ENCODE data around the gene KAZN.

KAZN gene

DNA sequence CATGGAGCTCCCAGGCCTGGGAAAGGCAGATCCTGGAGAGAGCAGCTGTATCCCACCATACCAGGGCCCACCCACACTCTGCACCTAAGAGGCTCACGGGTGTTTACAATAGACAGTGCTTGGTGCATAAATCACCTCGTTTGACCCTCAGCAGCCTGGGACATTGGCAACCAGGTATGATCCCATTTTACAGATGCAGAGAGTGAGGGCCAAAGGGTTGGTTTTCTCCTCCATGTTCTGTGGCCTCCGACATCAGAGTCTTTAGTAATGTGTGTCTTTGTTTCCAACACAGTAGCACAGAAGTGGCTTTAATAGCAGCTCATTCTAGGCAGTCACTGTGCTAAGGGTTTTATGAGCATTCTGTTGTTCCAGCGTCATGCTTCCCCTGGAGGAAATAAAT, 176.5 kb downstream of the KAZN start:
- intact Hi-C loops (cut with micrococcal nuclease): no loop called here
- peaks cover 49% of the 10 kb centered on the region for H3K4me1 Mint-ChIP-seq (ENCODE audit: low read depth)
- no peak overlapping the region for H3K4me3 Mint-ChIP-seq
- H3K27ac Mint-ChIP-seq: no peak overlapping the region
- no peaks in the 10 kb centered on the region for H3K36me3 Mint-ChIP-seq (ENCODE audit: low read depth)
- H3K27me3 Mint-ChIP-seq: no peaks in the 10 kb centered on the region
- no peaks in the 10 kb centered on the region for H3K9me3 Mint-ChIP-seq

DNA sequence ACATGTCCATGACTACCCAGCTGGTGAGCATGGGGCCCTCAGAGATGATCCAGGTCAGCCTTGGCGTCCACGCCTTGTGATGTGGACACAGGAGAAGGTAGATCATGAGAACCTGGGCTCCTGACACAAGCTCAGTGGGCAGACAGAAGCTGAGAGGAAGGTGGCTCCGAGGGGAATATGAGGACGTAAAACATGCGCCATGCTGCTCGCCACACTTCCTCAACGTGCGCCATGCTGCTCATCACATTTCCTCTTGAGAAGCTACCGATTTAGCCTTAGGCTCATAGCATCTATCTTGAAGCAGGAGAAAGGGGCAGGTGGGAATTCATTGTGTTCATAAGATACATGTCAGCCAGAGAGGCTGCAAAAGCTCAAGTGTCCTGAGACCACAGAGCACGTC, 176.9 kb downstream of the KAZN start:
- intact Hi-C loops (cut with micrococcal nuclease): no loop called here
- peaks cover 54% of the 10 kb centered on the region for H3K4me1 Mint-ChIP-seq (ENCODE audit: low read depth)
- H3K9me3 Mint-ChIP-seq: no peaks in the 10 kb centered on the region
- no peaks in the 10 kb centered on the region for H3K27me3 Mint-ChIP-seq
- no peak overlapping the region for H3K27ac Mint-ChIP-seq
- H3K4me3 Mint-ChIP-seq: no peak overlapping the region
- no peaks in the 10 kb centered on the region for H3K36me3 Mint-ChIP-seq (ENCODE audit: low read depth)

DNA sequence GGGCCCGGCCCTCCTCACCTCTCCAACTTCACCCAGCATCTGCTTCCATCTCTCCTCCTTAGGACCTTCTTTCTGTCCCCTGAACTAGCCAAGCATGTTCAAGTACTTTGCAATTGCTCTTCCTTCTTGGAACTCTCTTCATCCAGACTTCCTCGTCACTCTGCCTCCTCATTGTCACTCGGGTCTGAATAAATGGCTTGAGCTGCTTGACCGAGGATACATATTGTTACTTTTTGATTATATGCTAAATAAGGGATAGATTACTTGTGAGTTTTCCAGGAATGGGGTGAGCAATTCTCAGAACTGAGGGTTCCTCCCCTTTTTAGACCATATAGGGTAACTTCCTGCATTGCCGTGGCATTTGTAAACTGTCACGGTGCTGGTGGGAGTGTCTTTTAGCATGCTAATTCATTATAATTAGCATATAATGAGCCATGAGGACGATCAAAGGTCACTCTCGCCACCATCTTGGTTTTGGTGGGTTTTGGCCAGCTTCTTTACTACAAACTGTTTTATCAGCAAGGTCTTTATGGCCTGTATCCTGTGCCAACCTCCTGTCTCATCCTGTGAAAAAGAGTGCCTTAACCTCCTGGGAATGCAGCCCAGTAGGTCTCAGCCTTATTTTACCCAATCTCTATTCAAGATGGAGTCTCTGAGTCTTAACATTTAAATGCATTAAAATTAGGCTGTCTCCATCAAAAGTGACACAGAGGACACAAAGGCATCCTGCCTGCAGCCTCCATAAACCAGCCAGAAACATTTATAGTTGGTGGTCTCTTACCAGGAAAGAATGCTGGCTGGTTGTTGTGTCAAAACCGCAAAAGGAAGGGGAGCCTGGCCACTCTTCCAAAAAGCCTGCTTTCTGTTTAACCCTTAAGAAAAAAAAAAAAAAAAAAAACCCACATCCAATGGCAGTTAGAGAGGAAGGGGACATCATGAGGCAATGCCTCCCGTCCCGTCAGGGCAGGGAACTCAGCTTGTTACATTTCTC, 179.3 kb downstream of the KAZN start:
- H3K27me3 Mint-ChIP-seq: no peaks in the 10 kb centered on the region
- H3K9me3 Mint-ChIP-seq: no peaks in the 10 kb centered on the region
- peak overlapping the region; percentile 33 for H3K27ac Mint-ChIP-seq
- no peaks in the 10 kb centered on the region for H3K36me3 Mint-ChIP-seq (ENCODE audit: low read depth)
- H3K4me1 Mint-ChIP-seq (ENCODE audit: low read depth): peaks cover 60% of the 10 kb centered on the region
- intact Hi-C loops (cut with micrococcal nuclease): loop anchor here (2.0 kb wide), 1 partner anchor 249 kb away; no protein-coding TSS in a partner anchor
- H3K4me3 Mint-ChIP-seq: no peak overlapping the region

DNA sequence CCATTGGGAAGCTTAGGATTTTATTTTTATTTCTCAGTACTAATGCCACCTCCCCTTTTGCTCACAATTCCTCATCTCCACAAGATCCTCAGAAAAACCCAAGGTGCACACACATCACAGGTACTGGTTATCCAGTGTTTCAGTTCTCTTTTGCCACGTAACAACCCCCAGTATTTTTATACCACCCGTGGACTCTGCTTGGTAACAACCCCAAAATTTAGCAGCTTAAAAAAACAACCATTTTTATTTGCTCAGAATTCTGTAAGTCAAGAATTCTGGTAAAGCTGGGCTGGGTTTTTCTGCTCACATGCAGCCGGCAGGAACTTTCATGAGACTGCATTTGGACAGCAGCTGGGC, 180.0 kb downstream of the KAZN start:
- H3K4me3 Mint-ChIP-seq: no peak overlapping the region
- intact Hi-C loops (cut with micrococcal nuclease): loop anchor here (2.0 kb wide), 1 partner anchor 248 kb away; no protein-coding TSS in a partner anchor
- no peak overlapping the region for H3K27ac Mint-ChIP-seq
- H3K27me3 Mint-ChIP-seq: no peaks in the 10 kb centered on the region
- H3K9me3 Mint-ChIP-seq: no peaks in the 10 kb centered on the region
- H3K36me3 Mint-ChIP-seq (ENCODE audit: low read depth): no peaks in the 10 kb centered on the region
- peaks cover 54% of the 10 kb centered on the region for H3K4me1 Mint-ChIP-seq (ENCODE audit: low read depth)

DNA sequence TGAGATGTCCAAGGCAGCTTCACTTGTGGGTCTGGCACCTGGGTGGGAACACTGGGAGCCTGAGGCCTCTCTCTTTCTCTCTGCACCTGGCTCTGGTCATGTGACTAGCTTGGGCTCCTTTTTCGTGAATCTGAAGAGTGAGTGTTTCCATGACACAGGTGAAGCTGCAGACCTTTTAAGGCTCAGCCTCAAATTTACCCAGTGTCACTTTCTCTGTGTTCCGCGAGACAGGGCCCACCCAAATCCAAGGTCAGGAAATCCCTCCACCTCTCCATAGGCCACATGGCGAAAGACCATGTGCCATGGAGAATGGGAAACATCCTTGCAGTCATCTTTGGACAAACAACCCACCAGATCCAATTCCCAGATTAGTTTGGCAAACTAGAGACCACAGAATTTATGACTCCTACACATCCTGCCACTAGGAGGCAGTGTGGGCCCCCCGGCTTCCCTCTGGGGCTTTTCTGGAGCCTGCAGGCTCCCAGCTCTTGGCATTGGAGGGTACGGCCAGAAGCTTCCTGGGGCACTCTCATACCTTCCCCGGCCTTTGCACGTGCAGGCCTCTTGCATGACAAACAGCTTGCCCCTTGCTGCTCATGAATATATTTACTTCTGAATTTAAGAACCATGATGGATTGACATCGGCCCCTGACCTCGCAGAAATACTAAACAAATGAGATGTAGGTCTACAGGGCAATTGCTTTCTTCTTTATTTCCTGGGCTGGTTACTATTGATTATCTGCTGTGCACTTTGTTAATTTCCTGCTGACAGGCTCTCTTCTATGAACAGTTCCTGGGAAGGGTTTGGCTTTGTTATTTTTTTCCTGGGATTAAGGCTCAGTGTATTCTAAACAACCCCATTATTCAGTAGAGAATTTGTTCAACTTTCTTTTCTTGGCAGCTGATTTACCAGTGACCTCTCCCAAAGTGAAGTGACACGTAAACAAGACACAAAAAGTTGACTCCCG, 180.7 kb downstream of the KAZN start:
- Mint-ChIP-seq H3K27ac (no peak overlapping the region), H3K36me3 (ENCODE audit: low read depth) (no peaks in the 10 kb centered on the region), H3K4me3 (no peak overlapping the region), H3K27me3 (no peaks in the 10 kb centered on the region), H3K4me1 (ENCODE audit: low read depth) (peaks cover 48% of the 10 kb centered on the region), H3K9me3 (no peaks in the 10 kb centered on the region)
- intact Hi-C loops (cut with micrococcal nuclease): loop anchor here (2.0 kb wide), 1 partner anchor 248 kb away; no protein-coding TSS in a partner anchor

DNA sequence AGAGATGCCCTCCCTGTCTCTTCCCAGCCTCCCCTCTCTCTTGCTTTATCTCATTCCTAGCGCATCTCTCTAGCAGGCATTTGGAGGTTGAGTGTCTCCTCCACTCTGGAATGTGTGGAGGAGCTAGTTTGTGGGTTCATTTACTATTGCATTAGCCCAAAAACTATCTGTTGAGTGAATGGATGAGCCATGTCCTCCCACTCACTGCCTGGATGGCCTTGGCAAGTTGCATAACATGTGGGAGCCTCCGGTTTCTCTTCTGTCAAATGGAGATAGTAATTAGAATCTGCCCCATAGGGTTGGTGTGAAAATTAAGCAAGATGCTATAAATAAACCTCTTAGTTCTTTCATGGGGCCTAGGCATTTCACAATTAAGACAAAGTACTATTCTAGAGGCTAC, 181.8 kb downstream of the KAZN start:
- no peak overlapping the region for H3K27ac Mint-ChIP-seq
- intact Hi-C loops (cut with micrococcal nuclease): no loop called here
- H3K4me1 Mint-ChIP-seq (ENCODE audit: low read depth): peaks cover 45% of the 10 kb centered on the region

DNA sequence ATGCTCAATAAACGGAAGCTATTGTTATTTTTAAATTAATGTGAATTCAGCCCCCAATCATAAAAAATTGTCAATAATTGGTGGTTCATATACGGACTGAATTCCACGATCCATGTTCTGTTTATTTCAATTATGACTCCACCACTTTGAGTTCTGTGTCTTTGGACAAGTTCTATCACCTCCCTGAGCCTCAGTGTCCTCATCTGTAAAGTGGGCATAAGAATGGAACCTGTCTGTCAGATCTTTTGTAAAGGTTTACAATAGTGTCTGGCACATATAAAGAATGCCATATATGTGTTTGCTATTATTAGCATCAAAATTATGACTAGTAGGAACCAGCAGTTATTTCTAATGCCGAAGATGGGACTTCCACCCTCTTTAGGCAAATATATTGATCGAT, 183.3 kb downstream of the KAZN start:
- no peak overlapping the region for H3K27ac Mint-ChIP-seq

More for the DNA sequence above, 181.8 kb downstream of the KAZN start:
- no peaks in the 10 kb centered on the region for H3K36me3 Mint-ChIP-seq (ENCODE audit: low read depth)
- no peak overlapping the region for H3K4me3 Mint-ChIP-seq
- H3K27me3 Mint-ChIP-seq: no peaks in the 10 kb centered on the region
- no peaks in the 10 kb centered on the region for H3K9me3 Mint-ChIP-seq

DNA sequence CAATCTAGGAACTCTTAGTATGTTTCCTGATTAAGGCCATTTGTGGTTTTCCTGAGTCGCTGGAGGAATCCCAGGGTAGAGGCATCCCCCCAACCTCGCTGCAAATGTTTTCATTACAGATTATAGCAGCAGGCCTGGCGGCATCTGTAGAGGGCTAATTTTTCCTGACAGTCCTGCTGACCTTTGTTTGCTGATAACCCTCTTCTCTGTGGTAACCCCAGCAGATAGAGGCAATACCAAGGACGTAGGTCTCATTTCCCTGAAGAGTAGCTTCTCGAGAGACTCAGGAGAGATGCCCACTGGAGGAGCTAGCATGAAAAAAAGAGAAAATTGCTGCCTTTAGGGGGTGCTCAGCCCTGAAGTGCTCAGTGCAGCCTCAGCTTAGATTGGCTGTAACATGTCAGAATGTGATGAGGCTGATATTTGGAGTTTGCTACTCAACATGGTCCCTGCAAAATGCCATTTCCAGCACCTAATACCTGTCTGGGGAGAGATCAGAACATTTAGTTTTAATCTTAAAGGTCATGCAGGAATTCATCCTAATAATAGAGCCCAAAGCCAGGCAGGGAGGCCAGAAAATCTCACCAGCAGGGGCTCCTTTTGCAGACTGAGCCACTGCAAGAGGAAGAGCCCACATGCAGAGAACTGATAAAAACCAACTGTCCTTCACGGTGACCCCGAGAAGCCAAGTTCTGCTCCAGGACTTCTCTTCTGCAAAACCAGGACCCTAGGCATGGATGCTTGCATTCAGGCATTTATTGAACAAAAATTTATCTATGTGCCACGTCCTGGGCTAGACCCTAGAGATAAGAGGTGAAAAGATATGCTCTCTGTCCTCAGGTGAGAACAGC, 184.5 kb downstream of the KAZN start:
- Mint-ChIP-seq H3K27ac (no peak overlapping the region), H3K4me1 (ENCODE audit: low read depth) (peaks cover 31% of the 10 kb centered on the region), H3K36me3 (ENCODE audit: low read depth) (no peaks in the 10 kb centered on the region), H3K4me3 (no peak overlapping the region), H3K27me3 (no peaks in the 10 kb centered on the region), H3K9me3 (no peaks in the 10 kb centered on the region)
- intact Hi-C loops (cut with micrococcal nuclease): no loop called here

More for the DNA sequence above, 183.3 kb downstream of the KAZN start:
- no peaks in the 10 kb centered on the region for H3K36me3 Mint-ChIP-seq (ENCODE audit: low read depth)
- H3K4me3 Mint-ChIP-seq: no peak overlapping the region
- no peaks in the 10 kb centered on the region for H3K27me3 Mint-ChIP-seq
- intact Hi-C loops (cut with micrococcal nuclease): no loop called here
- H3K9me3 Mint-ChIP-seq: no peaks in the 10 kb centered on the region
- peaks cover 40% of the 10 kb centered on the region for H3K4me1 Mint-ChIP-seq (ENCODE audit: low read depth)

DNA sequence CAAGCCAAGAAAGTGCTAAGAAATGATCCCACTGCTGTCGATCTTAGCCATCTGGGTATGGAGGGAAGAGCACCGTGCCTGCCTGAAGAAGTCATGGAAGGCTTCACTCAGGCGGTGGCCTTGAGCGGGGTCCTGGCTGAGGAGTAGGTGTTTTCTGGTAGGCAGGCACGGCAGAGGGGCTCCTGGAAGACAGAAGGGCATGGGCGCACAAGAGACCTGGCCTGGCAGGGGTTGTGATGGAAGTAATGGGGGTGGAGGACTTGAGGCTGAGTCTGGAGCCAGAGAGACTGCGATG, 185.1 kb downstream of the KAZN start:
- Mint-ChIP-seq H3K27me3 (no peaks in the 10 kb centered on the region), H3K36me3 (ENCODE audit: low read depth) (no peaks in the 10 kb centered on the region), H3K9me3 (no peaks in the 10 kb centered on the region), H3K4me1 (ENCODE audit: low read depth) (peaks cover 25% of the 10 kb centered on the region), H3K27ac (no peak overlapping the region), H3K4me3 (no peak overlapping the region)
- intact Hi-C loops (cut with micrococcal nuclease): no loop called here

DNA sequence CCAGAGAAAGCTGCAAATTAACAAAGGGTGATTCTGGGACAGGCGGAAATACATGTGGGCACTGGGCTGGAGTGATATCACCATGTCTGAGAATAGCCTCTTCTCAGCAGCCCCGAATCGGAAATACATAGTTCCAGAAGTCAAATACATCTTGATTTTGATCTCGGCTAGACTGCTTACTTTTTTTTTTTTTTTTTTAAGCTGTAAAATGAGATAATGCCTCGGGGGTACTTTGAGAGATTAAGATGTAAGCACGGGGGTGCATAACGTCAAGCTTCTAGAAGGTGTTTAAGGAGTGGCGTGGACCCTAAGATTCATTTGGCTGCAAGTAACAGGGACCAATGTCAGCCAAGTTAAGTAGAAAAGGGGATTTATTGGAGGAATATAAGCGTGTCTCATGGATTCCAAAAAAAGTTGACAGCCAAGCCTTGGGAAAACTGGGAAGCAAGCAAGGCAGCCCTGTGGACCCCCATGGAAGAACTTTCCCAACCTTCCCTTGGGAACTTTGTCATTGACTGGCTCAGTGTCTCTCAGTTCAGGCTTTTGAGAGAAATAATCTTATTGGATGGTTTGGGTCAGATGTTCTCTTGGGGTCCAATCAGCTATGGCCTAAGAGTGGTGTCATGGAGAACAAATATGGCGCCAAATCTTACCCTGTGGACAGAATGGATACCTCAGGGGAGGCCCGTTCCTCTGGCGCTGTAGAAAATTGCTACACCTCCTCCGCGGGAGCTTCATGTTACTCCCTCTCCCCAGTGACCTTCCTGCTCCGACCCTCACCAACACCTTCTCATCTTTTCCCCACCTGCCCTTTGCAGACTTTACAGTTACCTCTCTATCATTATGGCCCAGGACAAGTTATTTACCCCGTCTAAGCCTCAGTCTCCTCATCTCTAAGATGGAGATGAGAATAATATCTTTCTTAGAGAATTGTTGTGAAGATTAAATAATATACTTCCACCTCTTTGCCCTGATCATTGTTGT, 186.6 kb downstream of the KAZN start:
- no peaks in the 10 kb centered on the region for H3K9me3 Mint-ChIP-seq
- intact Hi-C loops (cut with micrococcal nuclease): no loop called here
- H3K27ac Mint-ChIP-seq: no peak overlapping the region
- no peaks in the 10 kb centered on the region for H3K27me3 Mint-ChIP-seq
- no peaks in the 10 kb centered on the region for H3K36me3 Mint-ChIP-seq (ENCODE audit: low read depth)
- H3K4me1 Mint-ChIP-seq (ENCODE audit: low read depth): peaks cover 9% of the 10 kb centered on the region
- H3K4me3 Mint-ChIP-seq: no peak overlapping the region

DNA sequence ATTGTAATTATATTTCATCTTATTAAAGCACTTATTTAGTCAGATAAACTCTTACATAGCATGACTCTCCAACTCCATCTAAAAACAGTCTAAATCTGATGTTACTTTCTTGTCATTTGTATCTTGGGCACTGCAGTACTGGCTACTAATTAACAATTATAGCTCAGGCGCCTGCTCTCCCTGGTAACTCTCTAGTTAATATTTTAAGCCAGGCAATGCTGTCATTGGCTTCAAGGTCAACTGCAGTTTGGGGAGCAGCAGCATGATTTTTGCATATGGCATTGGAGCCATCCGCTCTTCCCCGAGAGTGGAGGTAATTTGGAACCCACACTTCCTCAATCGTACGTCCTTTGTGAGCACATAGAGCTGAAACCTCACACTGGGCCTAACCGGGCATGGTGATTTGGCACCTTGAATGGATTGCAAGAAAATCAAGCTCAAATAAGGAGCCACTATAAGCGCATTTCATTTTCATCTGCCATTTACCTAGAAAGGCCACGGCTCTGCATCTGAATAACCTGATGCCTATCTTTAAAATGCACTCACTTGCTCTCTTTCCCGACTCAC, 187.7 kb downstream of the KAZN start:
- H3K36me3 Mint-ChIP-seq (ENCODE audit: low read depth): no peaks in the 10 kb centered on the region
- intact Hi-C loops (cut with micrococcal nuclease): no loop called here
- H3K9me3 Mint-ChIP-seq: no peaks in the 10 kb centered on the region
- H3K4me3 Mint-ChIP-seq: no peak overlapping the region
- H3K27me3 Mint-ChIP-seq: no peaks in the 10 kb centered on the region
- H3K27ac Mint-ChIP-seq: no peak overlapping the region
- no peaks in the 10 kb centered on the region for H3K4me1 Mint-ChIP-seq (ENCODE audit: low read depth)

DNA sequence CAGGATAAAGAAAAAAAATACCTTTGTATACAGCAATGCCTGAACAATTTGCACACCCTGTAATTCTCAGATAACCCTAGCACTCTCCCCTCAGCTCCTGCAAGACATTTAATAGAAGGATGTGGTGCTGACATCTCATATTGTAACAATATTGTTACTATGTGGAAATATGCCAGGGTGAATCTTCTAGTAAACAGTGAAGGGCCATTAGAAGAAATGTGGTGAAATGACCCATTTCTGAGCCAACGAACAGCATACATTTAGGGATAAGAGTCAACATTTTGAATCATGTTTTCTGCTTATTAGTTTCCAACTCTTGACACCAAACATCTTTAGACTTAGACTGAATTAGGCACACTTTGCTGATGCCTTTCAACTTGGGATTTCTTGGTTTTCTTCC, 188.2 kb downstream of the KAZN start:
- no peaks in the 10 kb centered on the region for H3K36me3 Mint-ChIP-seq (ENCODE audit: low read depth)
- no peak overlapping the region for H3K27ac Mint-ChIP-seq
- no peak overlapping the region for H3K4me3 Mint-ChIP-seq
- H3K9me3 Mint-ChIP-seq: no peaks in the 10 kb centered on the region
- intact Hi-C loops (cut with micrococcal nuclease): no loop called here
- no peaks in the 10 kb centered on the region for H3K4me1 Mint-ChIP-seq (ENCODE audit: low read depth)
- no peaks in the 10 kb centered on the region for H3K27me3 Mint-ChIP-seq
